NCI-H82 (cell line): ENCODE results near the gene GPR55.

ENCODE experiments used
- DNase-seq: peaks from one replicate; lab custom pipeline; 2025; lab: John Stamatoyannopoulos, UW

GPR55 gene

DNA sequence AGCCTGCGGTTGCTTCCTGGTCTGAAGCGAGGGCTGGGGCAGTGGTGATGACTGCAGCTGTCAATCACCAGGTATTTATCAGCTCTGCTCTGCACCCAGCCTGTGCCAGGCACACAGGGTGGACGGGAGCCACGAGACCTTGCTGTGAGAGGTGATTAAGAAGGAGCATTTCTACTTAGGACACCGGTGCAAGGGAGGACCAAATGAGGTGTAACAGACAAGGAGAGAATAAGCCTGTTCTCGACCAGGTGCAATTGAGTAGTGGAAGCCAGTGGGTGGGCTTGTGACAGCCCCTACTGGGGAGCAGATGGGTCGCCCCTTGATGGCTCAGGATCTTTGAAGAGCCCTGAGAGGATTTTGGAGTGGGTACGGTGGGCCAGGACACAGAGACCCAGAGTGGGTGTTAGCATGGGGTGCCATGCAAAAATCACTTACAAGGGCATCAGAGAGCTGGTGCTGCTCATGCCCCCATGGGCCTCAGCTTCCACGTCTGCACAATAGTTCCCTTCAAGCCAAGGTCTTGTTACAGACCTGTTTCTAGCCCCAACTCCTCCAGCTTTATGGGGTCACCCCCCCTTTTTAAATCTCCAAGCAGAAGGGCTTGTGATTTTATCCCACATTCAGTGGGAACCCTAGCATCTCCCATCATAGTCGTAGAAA lies 24.6 kb downstream of the GPR55 start:
- DNase-seq, result no peak

DNA sequence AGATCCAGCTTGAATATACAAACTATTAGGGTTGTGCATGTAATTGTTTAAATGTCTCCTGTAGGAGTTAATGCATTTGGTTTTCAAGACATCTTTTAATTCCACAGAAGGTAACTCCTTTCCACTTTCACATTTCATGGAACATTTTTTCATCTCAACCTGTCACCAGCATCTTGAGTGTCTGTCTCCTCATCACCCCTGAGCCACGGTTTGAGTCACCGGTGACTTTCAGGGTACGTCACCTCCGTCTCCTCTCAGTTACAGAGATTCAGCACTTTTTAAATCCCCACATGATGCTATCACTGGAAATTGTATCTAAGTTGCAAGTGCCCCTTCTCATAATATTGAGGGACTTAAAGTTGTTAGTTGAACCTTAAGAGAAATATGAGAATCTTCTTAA lies 25.3 kb downstream of the GPR55 start:
- DNase-seq, result no peak

GRCh38 chr2:230899287-230899686 lies 25.8 kb downstream of the GPR55 start:
- DNase-seq, result no peak

DNA sequence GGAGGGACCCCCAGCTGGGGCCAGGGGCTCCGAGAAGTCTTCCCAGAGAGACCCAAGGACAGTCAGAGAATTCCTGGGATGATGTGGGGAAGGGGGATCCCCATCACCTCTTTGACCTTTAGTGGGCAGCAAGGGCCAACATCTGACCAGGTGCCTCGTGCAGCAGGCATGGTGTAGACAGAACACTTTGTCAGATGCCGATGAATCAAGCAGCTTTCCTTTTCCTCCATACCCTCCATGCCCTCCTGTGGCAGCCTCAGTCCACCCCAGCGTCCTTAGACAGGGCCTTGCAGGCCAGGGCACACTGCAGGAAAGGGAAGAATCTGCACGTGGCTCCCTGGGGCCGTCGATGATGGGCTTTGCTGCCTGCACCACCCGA lies 26.3 kb downstream of the GPR55 start:
- no peak for DNase-seq

GRCh38 chr2:230898016-230898712 lies 26.9 kb downstream of the GPR55 start:
- no peak for DNase-seq

DNA sequence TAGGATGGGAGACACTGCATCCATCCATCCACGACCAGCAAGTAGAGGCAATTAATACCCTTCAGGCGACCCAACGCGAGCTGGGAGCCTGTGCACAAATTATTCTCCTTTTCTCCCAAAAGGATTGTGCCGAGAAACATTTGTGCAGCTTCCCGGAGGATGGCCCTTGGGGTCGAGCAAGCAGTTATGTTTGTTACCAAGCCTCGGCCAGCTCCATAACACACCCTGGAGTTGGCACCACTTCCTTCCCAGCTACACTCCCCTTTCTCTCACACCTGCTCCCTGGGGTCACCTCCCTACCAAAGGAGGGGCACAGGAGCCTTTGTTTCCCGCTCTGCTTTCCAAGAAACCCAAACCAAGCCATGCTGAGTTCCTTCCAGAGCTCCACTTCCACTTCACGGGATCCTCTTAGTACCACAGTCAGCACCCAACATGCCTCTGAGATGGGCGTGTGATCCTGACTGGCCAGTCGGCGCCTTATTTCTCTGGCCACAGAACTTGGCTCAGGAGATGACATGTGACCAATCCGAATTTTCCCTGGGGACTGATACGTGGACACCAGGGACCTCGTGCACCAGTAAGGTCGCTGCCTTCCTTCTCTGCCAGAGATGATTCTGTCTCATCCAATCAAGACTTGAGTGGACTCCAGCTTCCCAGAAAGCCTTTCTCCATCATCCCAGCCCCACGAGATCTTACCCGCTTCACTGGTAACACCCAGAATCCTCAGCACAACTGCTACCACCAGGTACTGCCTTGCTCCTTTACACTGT lies 28.5 kb downstream of the GPR55 start:
- DNase-seq, result no peak

GRCh38 chr2:230895536-230896345 lies 29.3 kb downstream of the GPR55 start:
- DNase-seq, result no peak

DNA sequence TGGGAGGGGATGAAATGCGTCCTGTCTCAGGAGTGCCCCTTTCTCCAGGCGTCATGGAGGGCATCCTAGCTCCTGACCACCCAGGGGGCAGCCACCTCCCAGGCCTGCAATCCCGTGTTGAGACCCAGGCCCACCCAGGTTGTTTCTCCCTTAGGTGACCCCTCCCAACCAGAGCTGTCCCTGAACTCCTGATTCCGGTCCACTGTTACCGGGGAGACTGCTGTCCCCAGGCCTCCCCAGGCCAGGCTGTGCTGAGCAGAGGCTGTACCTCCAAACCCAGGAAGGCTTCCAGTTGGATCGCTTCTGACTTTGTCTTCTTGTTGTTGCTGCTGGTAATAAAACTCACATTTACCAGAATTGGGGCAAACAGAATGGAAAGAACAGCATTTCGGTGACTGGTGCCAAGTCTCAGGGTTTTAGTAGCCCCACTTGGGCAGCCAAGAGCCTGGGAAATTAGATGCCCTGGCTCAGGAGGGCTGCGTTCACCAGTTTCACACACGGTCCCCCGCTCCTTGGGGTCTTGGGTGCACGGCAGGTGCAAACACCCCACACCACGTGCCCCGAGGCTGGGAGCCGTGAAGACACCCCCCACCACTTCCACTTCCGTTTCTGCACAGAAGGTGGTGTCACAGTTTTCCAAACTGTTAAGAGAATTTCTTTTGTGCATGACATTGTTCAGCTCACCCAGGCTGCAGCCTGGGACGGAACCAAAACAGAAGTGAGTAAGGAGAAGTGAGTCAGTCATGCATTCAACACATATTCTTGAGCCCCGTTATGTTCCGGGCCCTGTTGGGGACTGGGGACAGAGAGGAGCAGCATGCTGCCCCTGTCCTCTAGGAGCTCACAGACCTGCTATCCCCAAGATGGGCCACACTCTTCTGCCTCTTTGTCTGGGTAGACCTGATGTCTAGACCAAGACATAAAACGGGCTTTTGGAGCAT lies 30.9 kb downstream of the GPR55 start:
- DNase-seq, result no peak

GRCh38 chr2:230893338-230893737 lies 31.7 kb downstream of the GPR55 start:
- no peak for DNase-seq

DNA sequence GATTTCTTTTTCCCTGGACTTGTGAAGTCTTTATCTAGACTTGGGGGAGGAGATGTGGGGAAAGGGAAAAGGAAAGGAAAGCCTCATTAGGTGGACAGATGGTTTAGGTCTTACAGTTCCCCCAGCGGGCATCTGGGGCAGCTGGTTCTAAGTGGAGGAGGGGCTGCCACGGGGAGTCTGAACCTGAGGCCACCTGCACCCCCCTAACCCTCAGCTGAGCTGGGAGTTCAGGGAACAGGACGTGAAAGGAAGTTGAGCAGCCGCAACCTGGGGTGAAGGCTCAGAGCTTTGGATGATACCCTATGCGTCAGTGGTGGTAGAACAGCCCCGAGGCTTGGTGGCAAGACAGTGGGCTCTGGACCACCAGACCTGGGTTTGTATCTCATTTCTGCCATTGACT lies 33.5 kb downstream of the GPR55 start:
- peak; percentile 86 for DNase-seq

DNA sequence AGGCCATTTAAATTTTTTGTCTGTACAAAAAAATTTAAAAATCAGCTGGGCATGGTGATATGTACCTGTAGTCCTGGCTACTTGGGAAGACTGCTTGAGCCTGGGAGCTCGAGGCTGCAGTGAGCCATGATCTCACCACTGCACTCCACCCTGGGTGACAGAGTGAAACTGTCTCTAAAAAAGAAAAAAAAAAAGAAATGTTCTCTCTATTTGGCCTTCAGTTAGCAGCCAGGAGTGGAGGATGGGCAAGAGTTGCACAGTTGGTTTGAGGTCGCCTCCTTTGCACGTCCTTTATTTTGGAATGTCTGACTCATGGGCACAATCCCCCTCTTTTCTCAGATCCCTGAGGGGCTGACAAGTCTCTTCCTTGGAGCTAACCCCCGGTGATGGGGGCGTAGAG lies 34.0 kb downstream of the GPR55 start:
- DNase-seq, result no peak

DNA sequence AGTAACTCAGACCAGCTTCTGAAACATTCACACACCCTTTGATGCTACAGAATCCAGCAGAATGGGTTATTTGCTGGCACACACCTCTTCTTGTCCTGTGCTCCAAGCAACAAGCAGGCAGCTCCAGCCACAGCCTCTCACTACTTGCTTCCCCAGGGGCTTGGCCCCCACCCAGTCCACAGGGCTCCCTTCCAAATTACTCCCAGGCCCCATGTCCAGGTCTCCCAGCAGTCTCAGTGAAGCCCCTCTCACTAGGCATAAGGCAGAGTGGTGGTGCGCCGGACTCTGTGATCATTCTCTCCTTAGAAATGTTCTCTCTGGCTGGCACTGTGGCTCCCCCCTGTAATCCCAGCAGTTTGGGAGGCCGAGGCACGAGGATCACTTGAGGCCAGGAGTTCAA lies 34.4 kb downstream of the GPR55 start:
- no peak for DNase-seq

GRCh38 chr2:230889911-230890601 lies 35.0 kb downstream of the GPR55 start:
- peak; percentile 11 for DNase-seq

- no peak for DNase-seq
Observed at GRCh38 chr2:230888824-230889400, 36.1 kb downstream of the GPR55 start.

DNA sequence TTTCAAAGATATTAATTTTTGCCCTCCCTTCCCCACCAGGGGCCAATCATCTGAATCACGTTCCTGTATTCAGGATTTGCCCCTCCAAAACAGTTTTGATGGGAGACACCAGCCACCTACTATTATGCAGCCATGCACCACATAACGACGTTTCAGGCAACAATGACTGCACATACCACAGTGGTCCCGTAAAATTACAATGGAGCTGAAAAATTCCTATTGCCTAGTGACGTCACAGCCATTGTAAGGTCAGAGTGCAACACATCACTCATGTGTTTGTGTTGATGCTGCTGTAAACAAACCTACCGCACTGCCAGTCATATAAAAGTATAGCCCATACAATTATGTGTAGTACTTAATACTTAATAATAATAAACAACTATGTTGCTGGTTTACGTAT lies 37.7 kb downstream of the GPR55 start:
- DNase-seq, result no peak

- DNase-seq, result no peak
Observed at GRCh38 chr2:230886671-230887071, 38.4 kb downstream of the GPR55 start.

DNA sequence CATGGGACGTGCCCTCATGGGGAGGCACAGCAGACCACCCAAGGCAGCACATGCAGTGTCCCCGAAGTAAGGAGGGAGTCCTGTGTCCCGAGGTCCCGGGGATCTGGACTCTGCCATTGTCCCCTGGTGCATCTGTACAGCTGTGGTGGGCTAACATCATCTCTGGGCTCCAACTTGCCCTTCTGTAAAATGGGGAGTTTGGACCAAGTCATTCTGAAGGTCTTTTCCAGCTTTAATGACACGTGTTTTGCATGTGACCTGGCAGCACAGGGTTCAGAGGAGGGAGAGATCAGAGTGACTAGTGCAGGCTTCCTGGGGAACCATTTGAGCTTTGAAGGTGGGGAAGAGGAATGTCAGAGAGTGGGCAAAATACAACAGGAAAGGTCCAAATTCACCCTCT lies 38.8 kb downstream of the GPR55 start:
- no peak for DNase-seq

- no peak for DNase-seq
Observed at GRCh38 chr2:230885463-230886130, 39.4 kb downstream of the GPR55 start.

GRCh38 chr2:230881840-230882239 lies 43.2 kb downstream of the GPR55 start:
- DNase-seq, result no peak

DNA sequence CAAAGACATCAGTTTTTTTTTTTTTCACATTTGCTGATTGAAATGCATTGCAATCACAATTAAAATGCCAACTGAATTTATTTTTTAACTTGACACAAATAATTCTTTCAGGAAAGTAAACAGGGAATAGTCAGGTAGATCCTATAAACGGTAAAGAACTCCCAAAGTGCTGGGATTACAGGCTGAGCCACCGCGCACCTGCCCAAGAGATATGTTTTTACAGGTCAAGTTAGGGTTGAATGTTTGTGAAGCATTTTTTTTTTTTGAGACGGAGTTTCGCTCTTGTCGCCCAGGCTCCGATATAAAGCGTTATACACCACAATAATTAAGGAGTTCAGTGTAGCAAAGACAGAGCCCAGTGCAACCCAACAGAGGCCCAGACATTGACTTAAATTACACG lies 45.2 kb downstream of the GPR55 start:
- no peak for DNase-seq
